Measurements from ENCODE around the gene DNAJC3. TPM values are rescaled to one million over a fixed set of nuclear protein-coding genes. Genes with fewer than 3 reads are reported as not detected.
A peak's percentile ranks its signal among the peaks of the same experiment; 100 is the strongest.

DNAJC3 gene
- total and polyA plus RNA-seq, 2 donors from 2014 or later, result 20.1 to 65.9 TPM

DNA sequence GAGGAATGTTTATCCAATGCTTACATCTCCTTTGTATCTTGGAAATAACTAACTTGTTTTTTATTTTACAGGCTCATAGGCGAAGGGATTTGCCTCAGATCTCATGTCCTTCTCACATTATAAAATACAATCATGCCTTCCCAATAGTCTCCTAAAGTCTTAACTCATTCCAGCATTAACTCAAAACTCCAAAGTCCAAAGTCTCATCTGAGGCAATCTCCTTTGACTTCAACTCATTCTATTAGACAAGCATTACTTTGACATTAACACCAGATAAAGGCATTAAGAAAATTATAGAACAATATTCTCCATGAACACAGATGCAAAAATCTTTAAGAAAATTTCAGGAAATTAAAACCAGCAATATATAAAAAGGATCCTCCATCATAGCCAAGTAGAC is 137.6 kb downstream of the DNAJC3 start:
- FAIRE-seq (peak; percentile 81), DNase-seq (no peak)
- no peak overlapping the region for H3K27ac ChIP-seq (ENCODE audit: low read depth in 2 of 2, low read length in 2 of 2)
- TF ChIP-seq, protein P1, sequence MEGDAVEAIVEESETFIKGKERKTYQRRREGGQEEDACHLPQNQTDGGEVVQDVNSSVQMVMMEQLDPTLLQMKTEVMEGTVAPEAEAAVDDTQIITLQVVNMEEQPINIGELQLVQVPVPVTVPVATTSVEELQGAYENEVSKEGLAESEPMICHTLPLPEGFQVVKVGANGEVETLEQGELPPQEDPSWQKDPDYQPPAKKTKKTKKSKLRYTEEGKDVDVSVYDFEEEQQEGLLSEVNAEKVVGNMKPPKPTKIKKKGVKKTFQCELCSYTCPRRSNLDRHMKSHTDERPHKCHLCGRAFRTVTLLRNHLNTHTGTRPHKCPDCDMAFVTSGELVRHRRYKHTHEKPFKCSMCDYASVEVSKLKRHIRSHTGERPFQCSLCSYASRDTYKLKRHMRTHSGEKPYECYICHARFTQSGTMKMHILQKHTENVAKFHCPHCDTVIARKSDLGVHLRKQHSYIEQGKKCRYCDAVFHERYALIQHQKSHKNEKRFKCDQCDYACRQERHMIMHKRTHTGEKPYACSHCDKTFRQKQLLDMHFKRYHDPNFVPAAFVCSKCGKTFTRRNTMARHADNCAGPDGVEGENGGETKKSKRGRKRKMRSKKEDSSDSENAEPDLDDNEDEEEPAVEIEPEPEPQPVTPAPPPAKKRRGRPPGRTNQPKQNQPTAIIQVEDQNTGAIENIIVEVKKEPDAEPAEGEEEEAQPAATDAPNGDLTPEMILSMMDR (IDR thresholded peaks at IDR 0.05; ENCODE audit: borderline replicate concordance, extremely low read depth, insufficient read depth), result no peak
- no peaks in the 10 kb centered on the region for H3K36me3 ChIP-seq (ENCODE audit: control insufficient read depth in 2 of 3, insufficient read depth in 3 of 3, low read length in 3 of 3)
- H3K4me1 ChIP-seq (ENCODE audit: control insufficient read depth in 2 of 3, insufficient read depth in 2 of 3, low read depth in 1 of 3, low read length in 3 of 3), result no peaks in the 10 kb centered on the region
- peaks cover 0 to 15% (median 2%) of the 10 kb centered on the region in 3 donors for H3K9me3 ChIP-seq (ENCODE audit: control insufficient read depth in 2 of 3, insufficient read depth in 1 of 3, low read length in 3 of 3)
- no peak overlapping the region for H3K9ac ChIP-seq (ENCODE audit: low read length in 3 of 3)
- intact Hi-C loops (cut with DNase I), result no loop called here
- H3K4me3 ChIP-seq (ENCODE audit: low read length in 3 of 3), result no peak overlapping the region
- no peaks in the 10 kb centered on the region for H3K27me3 ChIP-seq (ENCODE audit: control insufficient read depth, insufficient read depth, low read length)

DNA sequence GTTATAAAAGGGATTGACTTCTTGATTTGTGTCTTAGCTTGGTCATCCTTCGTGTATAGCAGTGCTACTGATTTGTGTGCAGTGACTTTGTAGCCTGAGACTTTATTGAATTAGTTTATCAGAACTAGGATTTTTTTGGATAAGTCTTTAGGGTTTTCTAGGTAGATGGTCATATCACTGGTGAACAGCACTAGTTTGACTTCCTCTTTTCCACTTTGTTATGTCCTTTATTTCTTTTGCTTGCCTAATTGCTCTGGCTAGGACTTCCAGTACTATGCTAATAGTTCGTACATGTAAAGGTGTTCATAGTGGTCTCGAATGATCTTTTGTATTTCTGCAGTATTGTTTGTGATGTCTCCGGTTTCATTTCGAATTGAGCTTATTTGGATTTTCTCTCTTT is 145.4 kb downstream of the DNAJC3 start:
- intact Hi-C loops (cut with DNase I), result no loop called here
- Histone ChIP-seq H3K4me1 (ENCODE audit: control insufficient read depth in 2 of 3, insufficient read depth in 2 of 3, low read depth in 1 of 3, low read length in 3 of 3) (no peaks in the 10 kb centered on the region), H3K27ac (ENCODE audit: low read depth in 2 of 2, low read length in 2 of 2) (no peak overlapping the region), H3K27me3 (ENCODE audit: control insufficient read depth, insufficient read depth, low read length) (no peaks in the 10 kb centered on the region), H3K9me3 (ENCODE audit: control insufficient read depth in 2 of 3, insufficient read depth in 1 of 3, low read length in 3 of 3) (no peaks in the 10 kb centered on the region), H3K9ac (ENCODE audit: low read length in 3 of 3) (no peak overlapping the region), H3K36me3 (ENCODE audit: control insufficient read depth in 2 of 3, insufficient read depth in 3 of 3, low read length in 3 of 3) (peaks cover 0 to 6% (median 2%) of the 10 kb centered on the region in 3 donors), H3K4me3 (ENCODE audit: low read length in 3 of 3) (no peak overlapping the region)
- no peak for DNase-seq
- TF ChIP-seq, protein P1 (IDR thresholded peaks at IDR 0.05; ENCODE audit: borderline replicate concordance, extremely low read depth, insufficient read depth), result no peak
- no peak for FAIRE-seq

DNA sequence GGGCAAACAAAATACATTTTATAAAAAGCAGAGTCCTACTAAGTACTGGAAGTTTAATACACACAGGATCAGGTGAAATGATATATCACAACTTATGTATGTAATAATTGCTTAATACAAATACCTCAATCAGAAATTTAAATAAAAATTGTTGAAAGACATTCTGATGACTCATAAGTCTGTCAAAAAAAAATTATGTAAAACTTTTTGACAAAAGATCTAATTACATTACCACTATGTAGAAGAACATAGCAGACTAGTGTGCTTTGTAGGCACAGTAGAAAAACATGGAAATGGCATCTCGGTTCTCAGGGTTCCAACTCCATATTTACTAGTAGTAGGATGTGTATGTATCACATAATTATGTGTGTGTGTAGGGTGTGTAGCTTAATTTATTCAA is 156.2 kb downstream of the DNAJC3 start:
- no peak overlapping the region for H3K27ac ChIP-seq (ENCODE audit: low read depth in 2 of 2, low read length in 2 of 2)
- DNase-seq (no peak), FAIRE-seq (no peak)
- peaks cover 0 to 2% (median 0%) of the 10 kb centered on the region in 3 donors for H3K4me1 ChIP-seq (ENCODE audit: control insufficient read depth in 2 of 3, insufficient read depth in 2 of 3, low read depth in 1 of 3, low read length in 3 of 3)
- intact Hi-C loops (cut with DNase I), result no loop called here
- no peak overlapping the region for H3K9ac ChIP-seq (ENCODE audit: low read length in 3 of 3)
- H3K4me3 ChIP-seq (ENCODE audit: low read length in 3 of 3), result no peak overlapping the region
- TF ChIP-seq, protein P1 (IDR thresholded peaks at IDR 0.05; ENCODE audit: borderline replicate concordance, extremely low read depth, insufficient read depth), result no peak
- H3K27me3 ChIP-seq (ENCODE audit: control insufficient read depth, insufficient read depth, low read length), result no peaks in the 10 kb centered on the region
- no peaks in the 10 kb centered on the region for H3K36me3 ChIP-seq (ENCODE audit: control insufficient read depth in 2 of 3, insufficient read depth in 3 of 3, low read length in 3 of 3)
- H3K9me3 ChIP-seq (ENCODE audit: control insufficient read depth in 2 of 3, insufficient read depth in 1 of 3, low read length in 3 of 3), result peaks cover 0 to 4% (median 0%) of the 10 kb centered on the region in 3 donors

DNA sequence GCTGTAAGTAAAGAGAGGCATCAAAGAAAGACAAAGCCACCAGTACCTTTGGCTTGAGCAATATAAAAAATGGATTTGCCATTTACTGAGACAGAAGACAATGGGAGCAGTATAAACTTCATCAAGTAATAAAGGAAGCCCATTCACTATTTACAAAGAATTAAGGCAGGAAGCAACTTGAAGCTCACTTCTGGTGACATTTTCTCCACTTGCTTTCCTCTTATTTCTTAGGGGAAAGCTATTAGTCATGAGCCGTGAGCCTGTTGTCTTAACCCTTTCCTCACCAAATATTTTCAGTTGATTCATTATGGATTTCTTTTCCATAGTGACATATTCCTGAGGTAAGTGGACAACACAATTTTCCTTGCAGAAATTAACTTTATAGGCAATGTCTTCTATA is 156.8 kb downstream of the DNAJC3 start:
- no peak for FAIRE-seq
- peaks cover 0 to 2% (median 0%) of the 10 kb centered on the region in 3 donors for H3K4me1 ChIP-seq (ENCODE audit: control insufficient read depth in 2 of 3, insufficient read depth in 2 of 3, low read depth in 1 of 3, low read length in 3 of 3)
- H3K27me3 ChIP-seq (ENCODE audit: control insufficient read depth, insufficient read depth, low read length), result no peaks in the 10 kb centered on the region
- no peak overlapping the region for H3K4me3 ChIP-seq (ENCODE audit: low read length in 3 of 3)
- TF ChIP-seq, protein P1 (IDR thresholded peaks at IDR 0.05; ENCODE audit: borderline replicate concordance, extremely low read depth, insufficient read depth), result no peak
- H3K36me3 ChIP-seq (ENCODE audit: control insufficient read depth in 2 of 3, insufficient read depth in 3 of 3, low read length in 3 of 3), result no peaks in the 10 kb centered on the region
- peaks cover 0 to 4% (median 0%) of the 10 kb centered on the region in 3 donors for H3K9me3 ChIP-seq (ENCODE audit: control insufficient read depth in 2 of 3, insufficient read depth in 1 of 3, low read length in 3 of 3)
- intact Hi-C loops (cut with DNase I), result no loop called here
- H3K27ac ChIP-seq (ENCODE audit: low read depth in 2 of 2, low read length in 2 of 2), result no peak overlapping the region
- peak in 2 of 5 donors; percentile 6 to 9 for DNase-seq
- H3K9ac ChIP-seq (ENCODE audit: low read length in 3 of 3), result no peak overlapping the region

Measured in kidney (tissue), 14 donors.